Activated naive CD4-positive, alpha-beta T cell treated with anti-CD3 and anti-CD28 coated beads for 36 hours (primary cell): ENCODE measurements around the gene HLA-DMB. TPM values are rescaled to one million over a fixed set of nuclear protein-coding genes. Genes with fewer than 3 reads are reported as not detected.

Experiments
- CTCF ChIA-PET: fragments of 350-600 bp; sonication (Branson Sonifier 250); formaldehyde crosslinking; loops from one replicate; lab custom pipeline; 2021; ENCODE audit warnings: antibody characterized with exemption; lab: Charles Lee
- DNase-seq: peaks from one replicate; pipeline ENCODE4 v3.0.0-alpha.2; 2020
- H3K27ac Mint-ChIP-seq: one replicate; pipeline ENCODE4 v1.8.0; 2021; ENCODE audit warnings: mild to moderate bottlenecking, mixed read lengths
- H3K27me3 Mint-ChIP-seq: one replicate; pipeline ENCODE4 v1.8.0; 2021; ENCODE audit warnings: low read depth, mixed read lengths
- H3K36me3 Mint-ChIP-seq: one replicate; pipeline ENCODE4 v1.8.0; 2021; ENCODE audit warnings: low read depth, mixed read lengths
- H3K4me1 Mint-ChIP-seq: one replicate; pipeline ENCODE4 v1.8.0; 2021; ENCODE audit warnings: low read depth, mixed read lengths
- H3K4me3 Mint-ChIP-seq: one replicate; pipeline ENCODE4 v1.8.0; 2021; ENCODE audit warnings: mild to moderate bottlenecking, moderate library complexity, mixed read lengths
- H3K9me3 Mint-ChIP-seq: one replicate; pipeline ENCODE4 v1.8.0; 2021; ENCODE audit warnings: mixed read lengths
- intact Hi-C: fragments of 100-400 bp; cut with micrococcal nuclease; formaldehyde crosslinking; loops from one replicate; pipeline ENCODE4 v1.15.1; 2023
- total RNA-seq, 2 experiments: library from RNA; stranded (reverse); gene quantifications; one replicate each; pipeline ENCODE4 v1.2.3, GENCODE V29; 2021

Gene HLA-DMB
- total RNA-seq, result 1 to 10 TPM in 1 of 2 experiments, under 1 TPM in 1; 0.76 to 1.3 TPM

- Mint-ChIP-seq H3K4me3 (peak within 1 kb of the TSS; percentile 79), H3K36me3 (no peaks in the 10 kb centered on the region), H3K4me1 (peaks cover 57% of the 10 kb centered on the region), H3K27ac (peak within 1 kb of the TSS; percentile 78), H3K27me3 (no peaks in the 10 kb centered on the region), H3K9me3 (peaks cover 5% of the 10 kb centered on the region)
- intact Hi-C loops, result loop anchor here (1.0 kb wide), 3 partner anchors 13 to 46 kb away; partner anchors contain the start of genes BRD2 and HLA-DMA
- CTCF ChIA-PET, result interaction anchor here (1.1 to 6.7 kb wide), 8 partner anchors 9 to 55 kb away, joined by 3 to 101 read pairs (median 12); partner anchors contain the start of genes BRD2 and HLA-DMA
- DNase-seq, result peak; percentile 65
Measured at GRCh38 chr6:32940656-32941213, at the start of gene HLA-DMB. Gene HLA-DMB, minus strand, starts transcription at chr6:32941028. Its CDS starts 221 bp downstream, at chr6:32940807.

GRCh38 chr6:32989368-32989767, 48.5 kb upstream of the HLA-DMB start:
- no peaks in the 10 kb centered on the region for H3K9me3 Mint-ChIP-seq
- H3K36me3 Mint-ChIP-seq, result no peaks in the 10 kb centered on the region
- no peak overlapping the region for H3K27ac Mint-ChIP-seq
- H3K4me3 Mint-ChIP-seq, result no peak overlapping the region
- H3K27me3 Mint-ChIP-seq, result peaks cover 2% of the 10 kb centered on the region
- H3K4me1 Mint-ChIP-seq, result peaks cover 5% of the 10 kb centered on the region
- CTCF ChIA-PET, result interaction anchor here (0.6 to 8.2 kb wide), 4 partner anchors 20 to 118 kb away, joined by 3 to 145 read pairs (median 74); partner anchors contain the start of gene BRD2
- no peak for DNase-seq
- intact Hi-C loops, result no loop called here

GRCh38 chr6:32984622-32985389, 44.0 kb upstream of the HLA-DMB start:
- no peak overlapping the region for H3K27ac Mint-ChIP-seq
- intact Hi-C loops, result loop anchor here (1.0 to 2.0 kb wide), 7 partner anchors 12 to 147 kb away; partner anchors contain the start of genes BRD2 and TAP2
- CTCF ChIA-PET, result interaction anchor here (0.7 to 8.2 kb wide), 46 partner anchors 8 to 224 kb away, joined by 3 to 145 read pairs (median 5); partner anchors contain the start of genes BRD2, HLA-DMA, HLA-DMB and PSMB8
- H3K4me3 Mint-ChIP-seq, result no peak overlapping the region
- peaks cover 14% of the 10 kb centered on the region for H3K4me1 Mint-ChIP-seq
- peaks cover 14% of the 10 kb centered on the region for H3K36me3 Mint-ChIP-seq
- H3K9me3 Mint-ChIP-seq, result no peaks in the 10 kb centered on the region
- no peaks in the 10 kb centered on the region for H3K27me3 Mint-ChIP-seq
- peak; percentile 97 for DNase-seq

- no peak for DNase-seq
- peaks cover 21% of the 10 kb centered on the region for H3K36me3 Mint-ChIP-seq
- intact Hi-C loops, result loop anchor here (1.0 to 2.0 kb wide), 7 partner anchors 11 to 146 kb away; partner anchors contain the start of genes BRD2 and TAP2
- CTCF ChIA-PET, result interaction anchor here (0.7 to 8.2 kb wide), 44 partner anchors 9 to 225 kb away, joined by 3 to 145 read pairs (median 5); partner anchors contain the start of genes BRD2, HLA-DMA, HLA-DMB and PSMB8
- peak overlapping the region; percentile 13 for H3K27ac Mint-ChIP-seq
- no peak overlapping the region for H3K4me3 Mint-ChIP-seq
- H3K27me3 Mint-ChIP-seq, result no peaks in the 10 kb centered on the region
- H3K4me1 Mint-ChIP-seq, result peaks cover 13% of the 10 kb centered on the region
- no peaks in the 10 kb centered on the region for H3K9me3 Mint-ChIP-seq
Measured at GRCh38 chr6:32983964-32984621, 43.3 kb upstream of the HLA-DMB start.

- Mint-ChIP-seq H3K27ac (peak overlapping the region; percentile 13), H3K36me3 (peaks cover 27% of the 10 kb centered on the region), H3K9me3 (no peaks in the 10 kb centered on the region), H3K27me3 (no peaks in the 10 kb centered on the region), H3K4me1 (peaks cover 19% of the 10 kb centered on the region), H3K4me3 (no peak overlapping the region)
- CTCF ChIA-PET, result interaction anchor here (1.2 to 8.2 kb wide), 11 partner anchors 14 to 124 kb away, joined by 3 to 145 read pairs (median 23); partner anchors contain the start of genes BRD2, HLA-DMA and HLA-DMB
- intact Hi-C loops, result no loop called here
- DNase-seq, result no peak
Measured at GRCh38 chr6:32983493-32983848, 42.6 kb upstream of the HLA-DMB start.

GRCh38 chr6:32982702-32983492, 42.1 kb upstream of the HLA-DMB start:
- Mint-ChIP-seq H3K4me3 (no peak overlapping the region), H3K27me3 (no peaks in the 10 kb centered on the region), H3K36me3 (peaks cover 33% of the 10 kb centered on the region), H3K4me1 (peaks cover 24% of the 10 kb centered on the region), H3K9me3 (no peaks in the 10 kb centered on the region), H3K27ac (peak overlapping the region; percentile 28)
- no peak for DNase-seq
- intact Hi-C loops, result no loop called here
- CTCF ChIA-PET, result interaction anchor here (0.6 to 8.2 kb wide), 9 partner anchors 13 to 144 kb away, joined by 3 to 145 read pairs (median 51); partner anchors contain the start of genes BRD2, HLA-DMA, HLA-DMB and TAP2

GRCh38 chr6:32982084-32982701, 41.4 kb upstream of the HLA-DMB start:
- Mint-ChIP-seq H3K27me3 (no peaks in the 10 kb centered on the region), H3K36me3 (peaks cover 40% of the 10 kb centered on the region), H3K27ac (no peak overlapping the region), H3K9me3 (no peaks in the 10 kb centered on the region), H3K4me1 (peaks cover 31% of the 10 kb centered on the region), H3K4me3 (no peak overlapping the region)
- CTCF ChIA-PET, result interaction anchor here (0.6 to 8.2 kb wide), 5 partner anchors 13 to 143 kb away, joined by 3 to 143 read pairs (median 4); partner anchors contain the start of genes BRD2, HLA-DMA and TAP2
- DNase-seq, result no peak
- intact Hi-C loops, result no loop called here

GRCh38 chr6:32980488-32981038, 39.7 kb upstream of the HLA-DMB start:
- CTCF ChIA-PET, result interaction anchor here (0.6 to 2.4 kb wide), 9 partner anchors 13 to 350 kb away, joined by 3 to 17 read pairs (median 4); partner anchors contain the start of gene HLA-DMA
- Mint-ChIP-seq H3K27ac (no peak overlapping the region), H3K9me3 (no peaks in the 10 kb centered on the region), H3K4me3 (no peak overlapping the region), H3K27me3 (no peaks in the 10 kb centered on the region), H3K36me3 (peaks cover 56% of the 10 kb centered on the region), H3K4me1 (peaks cover 46% of the 10 kb centered on the region)
- no peak for DNase-seq
- intact Hi-C loops, result no loop called here

- Mint-ChIP-seq H3K4me1 (peaks cover 53% of the 10 kb centered on the region), H3K9me3 (no peaks in the 10 kb centered on the region), H3K27me3 (no peaks in the 10 kb centered on the region), H3K36me3 (peaks cover 63% of the 10 kb centered on the region), H3K4me3 (no peak overlapping the region), H3K27ac (no peak overlapping the region)
- no peak for DNase-seq
- CTCF ChIA-PET, result interaction anchor here (0.6 to 2.4 kb wide), 9 partner anchors 12 to 350 kb away, joined by 3 to 17 read pairs (median 4); partner anchors contain the start of gene HLA-DMA
- intact Hi-C loops, result loop anchor here (10.0 kb wide), 2 partner anchors 595 to 1155 kb away; partner anchors contain the start of gene HSPA1B
Measured at GRCh38 chr6:32979720-32980487, 39.1 kb upstream of the HLA-DMB start.

- Mint-ChIP-seq H3K36me3 (peaks cover 82% of the 10 kb centered on the region), H3K27me3 (no peaks in the 10 kb centered on the region), H3K27ac (peak overlapping the region; percentile 69), H3K4me1 (peaks cover 45% of the 10 kb centered on the region), H3K9me3 (no peaks in the 10 kb centered on the region), H3K4me3 (no peak overlapping the region)
- CTCF ChIA-PET, result interaction anchor here (0.7 to 3.1 kb wide), 5 partner anchors 8 to 139 kb away, joined by 3 to 9 read pairs (median 4); no protein-coding TSS in a partner anchor
- intact Hi-C loops, result loop anchor here (10.0 kb wide), 2 partner anchors 597 to 1153 kb away; partner anchors contain the start of gene HSPA1B
- DNase-seq, result no peak
Measured at GRCh38 chr6:32977953-32978324, 37.1 kb upstream of the HLA-DMB start.
